ENCODE results near the gene ATG13.
"Not testable (repeated sequence)": the region's sequence is repeated elsewhere in the genome, so short reads cannot be mapped to it uniquely, and the experiment has no call there.

The ATG13 gene

DNA sequence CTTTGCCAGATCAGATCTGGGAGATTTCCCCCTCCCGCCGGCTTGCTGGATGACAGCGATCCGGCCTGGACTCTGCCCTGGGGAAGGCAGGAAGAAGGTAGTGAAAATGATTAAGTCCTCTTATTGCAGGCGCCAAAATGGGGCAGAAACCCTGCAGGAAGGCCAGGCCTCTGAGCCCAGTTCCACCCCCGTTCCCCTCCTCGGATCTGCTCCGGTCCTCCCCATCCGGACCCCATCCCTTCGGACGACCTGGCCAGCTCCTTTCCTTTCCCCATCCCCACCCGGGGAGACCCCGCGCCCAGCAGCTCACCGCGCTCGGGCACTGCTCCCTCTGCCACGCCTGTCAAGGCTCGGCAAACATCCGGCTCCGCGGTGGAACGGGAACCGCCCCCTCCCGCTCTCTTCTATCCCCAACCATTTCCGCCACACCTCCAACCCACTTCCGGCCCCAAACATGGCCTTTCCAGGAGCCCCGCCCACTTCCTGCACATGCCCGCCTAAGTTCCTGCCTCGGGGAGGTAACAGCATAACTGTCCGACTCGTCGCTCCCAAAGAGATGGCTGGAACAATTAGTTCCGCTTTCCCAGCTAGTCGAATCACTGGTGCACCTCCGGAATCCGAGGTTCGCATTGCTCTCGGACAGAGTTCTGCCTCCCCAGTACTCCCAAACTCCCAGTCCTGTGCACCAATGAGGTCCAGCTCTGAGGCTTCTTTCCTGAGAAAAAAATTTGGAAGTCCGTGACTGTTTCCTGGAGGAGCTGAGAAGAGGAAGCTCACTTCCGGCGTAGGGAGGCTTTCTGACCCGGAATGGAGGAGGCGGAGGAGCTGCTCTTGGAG lies 83.1 kb downstream of the ATG13 start, which contains the start of the genes ARHGAP1 and ZNF408:
ARHGAP1 (minus strand) TSS at position 379 of the 837 bp plus-strand sequence. CDS start 4,512 bp downstream, outside the sequence.
ZNF408 (plus strand) TSS at position 791 of the 837 bp plus-strand sequence; CDS start at position 808, 17 bp downstream.
- DNase-seq: peak; percentile 98

DNA sequence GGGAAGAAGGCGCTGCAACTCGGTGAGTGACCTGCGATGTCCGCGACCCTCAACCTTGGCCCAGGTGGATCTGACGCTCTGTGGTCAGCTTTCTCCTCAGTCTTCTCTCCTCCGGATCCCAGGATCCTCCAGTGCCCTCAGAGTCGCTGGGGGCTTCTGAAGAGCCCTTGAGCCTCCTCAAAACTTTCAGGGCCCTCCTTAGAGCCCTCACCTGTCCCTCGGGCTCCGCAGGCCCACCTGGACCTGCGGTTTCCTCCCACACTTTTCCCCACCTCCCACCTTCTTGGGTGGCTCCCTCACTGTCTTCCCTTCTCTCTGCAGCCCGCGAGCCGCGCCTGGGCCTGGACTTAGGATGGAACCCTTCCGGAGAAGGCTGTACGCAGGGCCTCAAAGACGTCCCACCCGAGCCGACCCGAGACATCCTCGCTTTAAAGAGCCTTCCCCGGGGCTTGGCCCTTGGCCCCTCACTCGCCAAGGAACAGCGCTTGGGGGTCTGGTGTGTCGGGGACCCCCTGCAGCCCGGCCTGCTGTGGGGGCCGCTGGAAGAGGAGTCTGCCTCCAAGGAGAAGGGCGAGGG lies 83.8 kb downstream of the ATG13 start:
- DNase-seq: no peak

DNA sequence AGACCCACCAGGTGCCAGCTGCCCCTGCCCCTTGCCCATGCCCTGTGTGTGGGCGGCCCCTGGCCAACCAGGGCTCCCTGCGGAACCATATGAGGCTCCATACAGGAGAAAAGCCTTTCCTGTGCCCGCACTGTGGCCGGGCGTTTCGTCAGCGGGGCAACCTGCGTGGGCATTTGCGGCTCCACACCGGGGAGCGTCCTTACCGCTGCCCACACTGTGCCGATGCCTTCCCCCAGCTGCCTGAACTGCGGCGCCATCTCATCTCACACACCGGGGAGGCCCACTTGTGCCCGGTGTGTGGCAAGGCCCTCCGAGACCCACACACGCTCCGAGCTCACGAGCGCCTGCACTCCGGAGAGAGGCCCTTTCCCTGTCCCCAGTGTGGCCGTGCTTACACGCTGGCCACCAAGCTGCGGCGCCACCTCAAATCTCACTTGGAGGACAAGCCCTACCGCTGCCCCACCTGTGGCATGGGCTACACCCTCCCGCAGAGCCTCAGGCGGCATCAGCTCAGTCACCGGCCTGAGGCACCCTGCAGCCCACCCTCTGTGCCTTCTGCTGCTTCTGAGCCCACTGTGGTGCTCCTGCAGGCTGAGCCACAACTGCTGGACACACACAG lies 87.8 kb downstream of the ATG13 start:
- DNase-seq: no peak

GRCh38 chr11:46706886-46707285 lies 89.5 kb downstream of the ATG13 start:
- no peak for DNase-seq

- DNase-seq: not testable (repeated sequence)
These were observed 92.0 kb downstream of the ATG13 start for GRCh38 chr11:46709351-46709750.

DNA sequence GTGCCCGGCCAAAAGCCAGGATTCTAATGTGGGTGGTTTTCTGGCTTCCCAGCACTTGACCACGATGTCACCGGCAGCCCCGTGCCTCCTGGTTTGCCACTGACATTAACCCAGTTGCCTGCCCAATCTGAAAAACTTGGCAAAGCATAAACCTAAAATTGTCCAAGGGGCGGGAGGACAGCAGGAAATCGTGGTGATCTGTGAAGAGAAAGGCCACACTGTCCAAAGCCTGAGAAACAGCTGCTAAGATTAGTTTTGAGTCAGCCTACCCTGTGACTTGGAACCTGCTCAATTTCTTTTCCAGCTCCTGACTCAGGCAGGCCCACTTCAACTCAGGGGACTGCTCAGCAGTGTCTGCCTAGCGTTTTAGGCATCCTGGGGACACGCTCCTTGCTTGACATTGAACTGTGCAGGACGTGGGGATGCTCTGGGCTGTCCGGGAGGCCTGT lies 93.5 kb downstream of the ATG13 start:
- DNase-seq: no peak

- no peak for DNase-seq
These were observed 94.0 kb downstream of the ATG13 start for GRCh38 chr11:46711303-46711702.

DNA sequence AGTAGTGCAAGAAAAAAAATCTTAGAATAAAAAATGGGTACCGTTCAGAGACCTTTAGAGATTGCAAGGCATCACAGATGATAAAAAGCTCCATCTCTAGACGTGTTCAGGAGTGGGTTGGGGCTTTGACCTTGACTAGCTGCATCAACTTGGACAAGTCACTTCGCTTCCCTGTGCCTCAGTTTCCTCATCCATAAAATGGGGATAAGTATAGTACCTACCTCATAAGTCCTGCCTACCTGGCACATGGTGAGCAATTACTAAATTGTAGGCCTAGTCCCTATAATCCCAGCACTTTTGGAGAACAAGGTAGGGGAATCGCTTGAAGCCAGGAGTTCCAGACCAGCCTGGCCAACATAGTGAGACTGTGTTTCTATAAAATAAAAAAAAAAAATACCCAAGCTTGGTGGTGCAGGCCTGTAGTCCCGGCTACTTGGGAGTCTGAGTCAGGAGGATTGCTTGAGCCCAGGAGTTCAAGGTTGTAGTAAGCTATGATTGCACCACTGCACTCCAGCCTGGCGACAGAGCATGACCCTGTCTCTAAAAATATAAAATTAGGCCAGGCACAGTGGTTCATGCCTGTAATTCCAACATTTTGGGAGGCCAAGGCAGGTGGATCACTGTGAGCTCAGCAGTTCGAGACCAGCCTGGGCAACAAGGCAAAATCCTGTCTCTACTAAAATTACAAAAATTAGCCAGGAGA lies 95.7 kb downstream of the ATG13 start:
- no peak for DNase-seq

GRCh38 chr11:46717825-46718154 lies 100.4 kb downstream of the ATG13 start:
- DNase-seq: not testable (repeated sequence)

- no peak for DNase-seq
These were observed 101.0 kb downstream of the ATG13 start for GRCh38 chr11:46718155-46719019.

DNA sequence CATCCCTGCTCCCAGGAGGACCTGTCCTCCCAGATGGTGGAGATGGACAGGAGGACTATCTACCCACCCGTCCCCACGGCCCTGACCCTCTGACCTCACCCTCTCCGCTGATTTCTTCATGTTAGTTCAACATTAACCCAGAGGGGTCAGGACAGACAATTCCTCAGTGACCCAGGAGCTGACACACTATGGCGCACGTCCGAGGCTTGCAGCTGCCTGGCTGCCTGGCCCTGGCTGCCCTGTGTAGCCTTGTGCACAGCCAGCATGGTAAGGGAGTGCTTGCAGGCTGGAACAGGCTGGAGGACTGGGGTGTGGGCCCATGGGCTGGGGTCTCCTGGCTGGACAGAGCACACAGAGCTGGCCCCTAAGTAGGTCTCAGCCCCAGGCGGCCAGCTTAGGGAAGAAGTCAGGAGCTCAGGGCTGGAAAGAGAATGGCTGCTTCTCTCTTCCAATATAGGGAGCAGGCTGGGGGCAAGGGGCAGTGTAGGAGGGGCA lies 101.7 kb downstream of the ATG13 start, which contains the start of gene F2:
F2 (plus strand) TSS at position 166 of the 495 bp plus-strand sequence; CDS start at position 189, 23 bp downstream.
- no peak for DNase-seq

DNA sequence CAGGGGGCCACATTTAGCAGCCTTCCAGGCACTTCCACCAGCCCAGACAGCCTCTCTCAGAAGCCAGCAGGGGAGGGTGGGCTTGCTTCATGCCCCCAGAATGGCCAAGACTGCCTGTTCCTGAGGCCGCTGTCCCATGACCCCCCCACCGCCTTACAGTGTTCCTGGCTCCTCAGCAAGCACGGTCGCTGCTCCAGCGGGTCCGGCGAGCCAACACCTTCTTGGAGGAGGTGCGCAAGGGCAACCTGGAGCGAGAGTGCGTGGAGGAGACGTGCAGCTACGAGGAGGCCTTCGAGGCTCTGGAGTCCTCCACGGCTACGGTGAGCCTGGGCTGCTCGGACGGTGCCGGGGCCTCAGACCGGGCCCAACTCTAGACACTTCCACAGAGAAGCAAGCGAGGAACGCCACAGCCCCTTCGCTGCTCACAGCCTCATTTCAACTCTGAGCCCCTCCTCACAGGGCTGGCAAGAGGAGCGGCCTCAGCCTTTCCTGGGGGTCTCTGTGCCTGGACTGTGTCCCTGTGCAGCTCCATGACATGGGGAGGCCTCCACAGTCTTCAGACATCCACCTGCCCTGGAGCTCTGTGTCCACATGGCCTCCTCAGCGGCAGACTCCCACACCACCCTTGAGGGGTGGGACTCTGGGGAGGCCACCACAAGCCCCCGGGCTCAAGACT lies 102.3 kb downstream of the ATG13 start:
- DNase-seq: no peak

DNA sequence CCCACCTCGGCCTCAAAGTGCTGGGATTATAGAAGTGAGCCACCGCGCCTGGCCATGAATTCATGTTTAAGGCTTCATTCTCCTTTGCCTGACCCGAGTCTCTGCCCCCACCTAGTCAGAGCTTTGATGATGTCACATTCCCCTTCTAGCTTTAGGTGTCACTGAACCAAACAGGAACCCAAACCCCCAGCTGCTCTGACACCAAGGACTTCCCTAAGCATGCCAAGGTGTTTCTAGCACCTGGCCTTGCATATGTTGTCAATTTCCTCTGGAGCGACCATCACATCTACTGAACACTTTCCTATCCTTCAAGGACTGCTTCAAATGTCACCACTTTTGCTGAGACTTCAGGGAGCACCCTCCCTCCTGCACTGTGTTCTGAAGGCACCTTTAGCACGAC lies 103.9 kb downstream of the ATG13 start:
- DNase-seq: no peak

- no peak for DNase-seq
These were observed 105.4 kb downstream of the ATG13 start for GRCh38 chr11:46722566-46723358.

DNA sequence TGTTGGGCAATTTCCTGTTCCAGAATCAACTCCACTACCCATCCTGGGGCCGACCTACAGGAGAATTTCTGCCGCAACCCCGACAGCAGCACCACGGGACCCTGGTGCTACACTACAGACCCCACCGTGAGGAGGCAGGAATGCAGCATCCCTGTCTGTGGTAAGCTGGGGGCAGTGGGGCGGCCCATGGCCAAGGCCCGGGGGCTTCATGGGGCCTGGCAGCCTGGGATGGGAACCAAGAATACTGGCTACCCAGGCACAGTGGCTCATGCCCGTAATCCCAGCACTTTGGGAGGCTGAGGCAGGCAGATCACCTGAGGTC lies 106.0 kb downstream of the ATG13 start:
- DNase-seq: no peak

- no peak for DNase-seq
These were observed 106.7 kb downstream of the ATG13 start for GRCh38 chr11:46724088-46724487.
